ENCODE data around the gene SMARCC1.

GRCh38 chr3:47758261-47759025, 23.2 kb downstream of the SMARCC1 start:
- TF ChIP-seq MYC (IDR thresholded peaks at IDR 0.05; ENCODE audit: low read depth, low read length) (no peak), CTCF (IDR thresholded peaks at IDR 0.05; ENCODE audit: low read depth, low read length) (no peak), POLR2A (IDR thresholded peaks at IDR 0.05; ENCODE audit: extremely low read depth, insufficient read length) (no peak), MAX (IDR thresholded peaks at IDR 0.05; ENCODE audit: low read depth, low read length) (no peak)
